Measurements from ENCODE around the gene LCP2. TPM values are rescaled to one million over a fixed set of nuclear protein-coding genes. Genes with fewer than 3 reads are reported as not detected.

LCP2 gene
- total RNA-seq, 1 experiment from 2014 or later = not detected

- Histone ChIP-seq H2AK5ac (ENCODE audit: insufficient read length, low read length) (no peak overlapping the region), H3K4me2 (ENCODE audit: insufficient read depth, insufficient read length, low read length) (no peak overlapping the region), H3K4ac (ENCODE audit: low read depth, low read length) (no peak overlapping the region), H2BK120ac (ENCODE audit: low read depth, low read length, poor library complexity, severe bottlenecking) (no peak overlapping the region), H4K5ac (ENCODE audit: insufficient read length, low read depth, low read length) (no peak overlapping the region), H3K18ac (ENCODE audit: insufficient read length, low read depth, low read length) (no peak overlapping the region), H3T11ph (ENCODE audit: low read length) (no peak overlapping the region), H3K4me1 (ENCODE audit: insufficient read depth, low read length) (peaks cover 3% of the 10 kb centered on the region; the same call in 1 of the 2 replicates), H3K9ac (ENCODE audit: extremely low read depth, insufficient read length, low read length) (no peak overlapping the region), H4K8ac (replicated peaks; ENCODE audit: insufficient read length, low read depth, low read length) (no peak overlapping the region), H2BK20ac (ENCODE audit: low read depth, low read length, poor library complexity, severe bottlenecking) (no peak overlapping the region), H3K23ac (ENCODE audit: insufficient read length, low read depth, low read length) (no peak overlapping the region), H4K91ac (ENCODE audit: insufficient read length, low read depth, low read length) (no peak overlapping the region), H3K56ac (ENCODE audit: insufficient read length, low read depth, low read length) (no peak overlapping the region), H3K27me3 (ENCODE audit: insufficient read depth, low read length) (no peaks in the 10 kb centered on the region), H3K27ac (ENCODE audit: insufficient read length, low read depth, low read length) (no peak overlapping the region), H4K20me1 (ENCODE audit: control insufficient read depth, insufficient read depth, insufficient read length) (no peaks in the 10 kb centered on the region), H3K79me1 (ENCODE audit: insufficient read depth, low read depth, low read length, poor library complexity, severe bottlenecking) (no peaks in the 10 kb centered on the region), H3K14ac (ENCODE audit: insufficient read depth, low read length) (no peak overlapping the region), H3K23me2 (ENCODE audit: insufficient read length, low read depth, low read length, poor library complexity, severe bottlenecking) (no peaks in the 10 kb centered on the region), H2BK15ac (ENCODE audit: low read depth, low read length) (no peak overlapping the region), H3K9me3 (ENCODE audit: control insufficient read depth, low read depth, low read length) (no peaks in the 10 kb centered on the region), H2BK12ac (ENCODE audit: insufficient read length, low read depth, low read length) (no peak overlapping the region), H2BK5ac (ENCODE audit: insufficient read length, low read length) (no peak overlapping the region), H3K79me2 (ENCODE audit: insufficient read depth, low read length) (no peaks in the 10 kb centered on the region), H2AFZ (ENCODE audit: low read length) (no peak overlapping the region)
- Mint-ChIP-seq H3K9me3 (no peaks in the 10 kb centered on the region), H3K36me3 (ENCODE audit: insufficient read depth in 1 of 3, low read depth in 3 of 3) (no peaks in the 10 kb centered on the region), H3K27ac (no peak overlapping the region), H3K27me3 (ENCODE audit: low read depth) (no peaks in the 10 kb centered on the region; the same call in 1 of the 2 replicates), H3K4me3 (no peak overlapping the region), H3K4me1 (peaks cover 44 to 51% of the 10 kb centered on the region in 2 experiments)
- no CpG with 5 or more reads among the region's 3 CpGs for WGBS (ENCODE audit: extremely low coverage, insufficient read length, low lambda C conversion rate)
- TF ChIP-seq CTCF (conservative IDR thresholded peaks at IDR 0.05) = no peak
- DNase-seq = no peak
Measured at GRCh38 chr5:170261528-170262043, 36.0 kb downstream of the LCP2 start.

Data from H9 (cell line).